ELF-1 (cell line): Measurements from ENCODE around the gene EGR2.
"Not testable (repeated sequence)": the region's sequence is repeated elsewhere in the genome, so short reads cannot be mapped to it uniquely, and the experiment has no call there.

Experiments used
- DNase-seq: peaks from one replicate; pipeline ENCODE4 v3.0.0-alpha.2; 2016; ENCODE audit warnings: low read depth, low spot score

Gene EGR2

DNA sequence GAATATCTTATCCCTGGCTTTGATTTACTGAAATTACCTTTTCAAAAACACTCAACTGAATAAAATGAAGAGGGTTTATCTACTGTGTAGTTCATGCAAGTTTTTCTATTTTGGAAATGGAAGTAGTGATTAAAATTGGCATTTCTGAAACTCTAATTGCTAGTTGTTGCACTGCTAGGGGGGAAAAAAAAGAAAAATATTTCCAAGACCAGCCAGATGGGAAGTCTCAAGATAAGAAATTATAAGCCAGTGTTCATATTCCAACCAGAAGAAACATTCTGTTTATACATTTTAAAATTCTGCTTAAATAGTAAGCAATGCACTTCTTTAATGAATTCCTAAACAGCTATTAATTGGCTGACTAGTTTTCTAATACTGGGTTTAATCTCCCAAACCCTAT is 21.1 kb downstream of the EGR2 start:
- DNase-seq = no peak

DNA sequence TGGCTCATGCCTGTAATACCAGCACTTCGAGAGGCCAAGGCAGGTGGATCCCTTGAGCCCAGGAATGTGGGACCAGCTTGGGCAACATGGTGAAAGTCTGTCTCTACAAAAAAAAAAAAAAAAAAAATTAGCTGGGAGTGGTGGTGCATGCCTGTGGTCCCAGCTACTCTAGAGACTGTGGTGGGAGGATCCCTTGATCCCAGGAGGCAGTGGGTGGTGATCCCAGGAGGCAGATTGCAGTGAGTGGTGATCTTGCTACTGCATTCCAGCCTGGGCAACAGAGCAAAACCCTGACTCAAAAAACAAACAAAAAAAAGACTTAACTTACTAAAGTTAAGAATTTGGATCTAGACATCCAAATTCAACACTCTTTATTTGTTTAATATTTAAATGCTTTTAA is 21.9 kb downstream of the EGR2 start:
- DNase-seq = no peak

DNA sequence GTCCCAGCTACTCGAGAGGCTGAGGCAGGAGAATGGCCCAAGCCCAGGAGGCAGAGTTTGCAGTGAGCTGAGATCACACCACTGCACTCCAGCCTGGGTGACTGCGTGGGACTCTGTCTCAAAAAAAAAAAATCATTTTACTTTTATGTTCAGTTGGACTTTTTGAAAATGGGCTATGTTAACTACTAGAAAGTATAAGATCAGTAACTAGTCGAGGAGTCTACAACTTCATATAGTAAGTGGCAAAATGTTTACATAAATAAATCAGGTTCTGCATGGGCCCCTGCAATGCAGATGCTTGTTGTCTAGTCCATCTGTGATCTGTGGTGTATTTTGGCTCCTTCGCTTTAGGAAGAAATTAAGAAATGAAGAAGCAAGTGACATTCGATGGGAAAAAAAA is 23.9 kb downstream of the EGR2 start:
- DNase-seq = no peak

DNA sequence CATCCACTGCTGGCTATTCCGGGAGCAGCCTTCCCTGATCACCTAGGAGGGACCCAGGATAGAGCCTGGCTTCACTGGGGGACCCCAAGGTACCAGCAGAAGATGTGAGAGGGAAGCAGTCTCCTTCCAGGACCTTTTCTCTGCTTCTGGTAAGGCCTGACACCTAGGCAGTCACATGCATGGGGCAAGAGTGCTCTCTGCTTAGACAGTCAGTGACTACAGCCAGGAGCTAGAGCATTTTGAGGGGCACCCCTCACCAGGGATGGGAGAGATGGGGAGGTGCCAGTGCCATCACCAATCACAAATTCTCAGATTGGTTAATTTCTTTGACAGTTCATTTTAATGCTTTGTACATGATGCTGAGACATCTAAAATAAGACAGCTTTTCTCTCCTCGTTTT is 25.6 kb downstream of the EGR2 start:
- no peak for DNase-seq

DNA sequence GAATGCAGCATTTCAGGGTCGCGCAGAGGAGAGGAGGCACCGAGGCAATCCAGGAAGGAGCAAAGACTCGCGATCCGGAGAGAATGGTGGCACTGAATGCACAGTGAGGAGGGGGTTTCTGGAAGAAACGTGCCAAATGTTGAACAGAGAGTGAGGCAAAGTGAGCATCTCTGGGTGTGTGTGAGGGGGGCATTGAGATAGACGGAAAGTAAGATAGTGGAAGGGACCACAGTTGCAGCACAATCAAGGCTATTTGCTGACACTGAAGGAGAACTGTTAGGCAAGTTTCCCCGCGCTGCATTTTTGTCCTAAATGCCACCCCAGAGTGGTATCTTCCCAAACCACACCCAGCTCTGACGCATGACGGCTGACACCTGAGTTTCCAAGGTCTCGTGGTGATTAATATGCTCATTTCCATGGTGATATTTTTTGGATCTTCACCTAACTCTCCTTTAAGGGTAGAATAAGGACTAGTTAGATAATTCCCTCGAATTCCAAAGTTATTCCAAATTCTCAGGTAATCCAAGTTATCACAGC is 26.1 kb downstream of the EGR2 start:
- no peak for DNase-seq

DNA sequence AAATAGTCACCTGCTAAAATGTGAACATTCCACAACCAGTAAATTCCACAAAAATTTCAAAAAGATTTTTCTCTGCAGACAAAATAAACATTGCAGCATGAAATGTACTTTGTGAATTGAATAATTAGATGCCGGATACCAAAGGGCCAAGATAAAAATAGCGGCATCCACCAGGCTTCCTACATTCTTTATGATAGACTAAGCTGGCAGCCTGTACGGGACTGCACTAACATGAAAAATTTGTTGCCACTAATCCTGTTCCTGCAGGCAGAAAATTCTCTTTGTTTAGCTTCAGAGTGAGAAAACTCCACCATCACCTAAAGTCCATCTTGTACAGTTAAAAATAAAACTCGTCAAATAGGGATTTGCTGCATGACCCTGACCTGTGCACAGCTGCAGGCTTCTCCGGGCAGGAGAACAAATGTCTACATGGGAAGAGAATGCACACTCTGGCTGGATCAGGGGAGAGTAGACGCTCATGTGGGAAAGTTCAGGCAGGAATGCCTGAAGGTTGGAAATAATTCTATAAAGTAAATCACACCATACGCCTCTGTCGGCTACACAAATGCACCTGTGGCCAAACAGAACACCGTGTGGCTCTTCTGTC is 27.2 kb downstream of the EGR2 start:
- no peak for DNase-seq

DNA sequence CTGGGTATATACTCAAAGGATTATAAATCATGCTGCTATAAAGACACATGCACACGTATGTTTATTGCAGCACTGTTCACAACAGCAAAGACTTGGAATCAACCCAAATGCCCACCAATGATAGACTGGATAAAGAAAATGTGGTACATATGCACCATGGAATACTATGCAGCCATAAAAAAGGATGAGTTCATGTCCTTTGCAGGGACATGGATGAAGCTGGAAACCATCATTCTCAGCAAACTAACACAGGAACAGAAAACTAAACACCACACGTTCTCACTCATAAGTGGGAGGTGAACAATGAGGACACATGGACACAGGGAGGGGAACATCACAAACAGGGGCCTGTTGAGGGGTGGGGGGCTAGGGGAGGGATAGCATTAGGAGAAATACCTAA is 27.9 kb downstream of the EGR2 start:
- DNase-seq = not testable (repeated sequence)

DNA sequence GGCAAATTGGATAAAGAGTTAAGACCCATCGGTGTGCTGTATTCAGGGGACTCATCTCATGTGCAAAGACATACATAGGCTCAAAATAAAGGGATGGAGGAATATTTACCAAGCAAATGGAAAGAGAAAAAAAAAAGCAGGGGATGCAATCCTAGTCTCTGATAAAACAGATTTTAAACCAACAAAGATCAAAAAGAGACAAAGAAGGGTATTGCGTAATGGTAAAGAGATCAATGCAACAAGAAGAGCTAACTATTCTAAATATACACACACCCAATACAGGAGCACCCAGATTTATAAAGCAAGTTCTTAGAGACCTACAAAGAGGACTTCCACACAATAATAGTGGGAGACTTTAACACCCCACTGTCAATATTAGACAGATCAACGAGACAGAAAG is 31.6 kb downstream of the EGR2 start:
- not testable (repeated sequence) for DNase-seq

DNA sequence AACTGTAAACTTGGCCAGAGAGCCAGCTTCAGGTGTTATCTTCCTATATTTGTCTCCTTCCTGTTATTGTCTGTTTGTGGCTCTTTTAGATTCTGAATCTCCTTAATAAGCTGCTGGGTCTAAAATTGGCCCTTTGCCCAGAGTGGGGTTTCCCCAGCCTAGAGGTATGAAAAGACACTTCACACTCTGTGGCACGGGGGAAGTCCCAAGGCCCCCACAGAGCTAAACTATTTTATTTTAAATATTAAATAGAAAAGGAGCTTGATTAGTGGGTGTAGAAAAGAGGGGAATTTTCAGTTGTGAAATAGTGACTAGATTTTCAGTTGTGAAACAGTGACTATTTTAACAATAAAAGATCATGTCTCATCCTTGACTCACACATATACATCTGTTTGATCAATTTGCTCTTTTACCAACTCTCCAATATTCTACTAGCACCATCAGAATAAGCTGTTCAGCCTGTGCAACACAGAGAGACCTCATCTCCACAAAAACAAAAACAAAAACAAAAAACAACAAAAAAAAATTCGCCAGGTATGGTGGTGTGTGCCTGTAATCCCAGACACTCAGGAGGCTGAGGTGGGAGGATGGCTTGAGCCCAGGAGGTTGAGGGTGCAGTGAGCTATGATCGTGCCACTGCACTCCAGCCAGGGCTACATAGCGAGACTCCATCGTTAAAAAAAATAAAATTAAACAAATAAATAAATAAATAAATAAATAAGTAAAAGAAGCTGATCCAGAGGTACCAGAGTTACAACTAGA is 36.5 kb downstream of the EGR2 start:
- DNase-seq = no peak

DNA sequence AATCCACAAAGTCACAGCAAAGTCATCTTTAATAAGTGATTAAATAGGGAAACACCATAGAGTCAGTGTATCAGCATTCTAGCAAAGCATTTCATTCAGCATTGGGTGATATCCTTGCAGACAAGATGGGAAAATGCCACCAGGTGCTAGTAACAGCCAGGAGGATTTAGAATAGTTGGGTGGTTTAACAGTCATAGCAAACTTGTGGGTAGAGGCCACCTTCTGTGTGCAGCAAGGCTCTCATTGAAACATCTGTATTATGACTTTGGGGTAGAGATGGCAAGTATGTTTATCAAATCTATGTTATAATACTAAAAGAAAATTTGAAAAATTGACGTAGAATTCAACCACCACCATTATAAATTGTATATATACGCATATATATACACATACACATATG is 38.0 kb downstream of the EGR2 start:
- DNase-seq = no peak

DNA sequence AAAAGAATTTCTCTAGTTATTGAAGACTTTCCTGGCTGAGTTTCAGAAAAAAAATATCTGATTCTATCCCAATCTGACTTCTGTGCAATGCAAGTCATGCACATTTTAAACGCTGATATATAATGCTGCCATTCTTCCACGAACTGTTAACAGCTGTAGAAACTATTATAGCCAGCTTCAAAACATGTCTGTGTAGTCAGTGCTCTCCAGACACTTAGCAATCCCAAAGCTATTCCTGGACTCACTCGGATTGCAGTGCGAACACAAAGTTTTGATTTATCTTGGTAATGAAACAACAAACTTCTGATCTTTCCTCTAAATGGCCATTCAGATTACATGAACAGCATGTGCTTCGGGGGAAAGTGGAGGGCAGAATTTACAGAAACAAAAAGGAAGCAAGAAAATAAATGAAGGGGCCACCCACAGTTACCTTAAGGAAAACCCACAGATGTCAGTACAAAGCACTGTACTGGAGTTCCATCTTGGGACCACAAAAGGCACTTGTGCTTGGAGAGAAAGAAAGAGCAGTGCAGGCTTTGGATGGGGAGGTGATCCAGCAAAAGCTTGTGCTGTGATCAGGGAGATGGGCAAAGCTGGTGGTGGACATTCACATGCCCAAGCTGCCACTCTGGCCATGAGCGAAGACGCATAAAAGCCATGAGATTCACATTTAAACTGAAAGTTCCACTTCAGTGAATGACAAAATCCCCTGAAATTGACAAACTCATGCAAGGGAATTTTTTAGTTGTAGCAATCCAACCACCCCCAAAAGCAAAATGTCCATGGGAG is 43.8 kb downstream of the EGR2 start:
- DNase-seq = no peak

DNA sequence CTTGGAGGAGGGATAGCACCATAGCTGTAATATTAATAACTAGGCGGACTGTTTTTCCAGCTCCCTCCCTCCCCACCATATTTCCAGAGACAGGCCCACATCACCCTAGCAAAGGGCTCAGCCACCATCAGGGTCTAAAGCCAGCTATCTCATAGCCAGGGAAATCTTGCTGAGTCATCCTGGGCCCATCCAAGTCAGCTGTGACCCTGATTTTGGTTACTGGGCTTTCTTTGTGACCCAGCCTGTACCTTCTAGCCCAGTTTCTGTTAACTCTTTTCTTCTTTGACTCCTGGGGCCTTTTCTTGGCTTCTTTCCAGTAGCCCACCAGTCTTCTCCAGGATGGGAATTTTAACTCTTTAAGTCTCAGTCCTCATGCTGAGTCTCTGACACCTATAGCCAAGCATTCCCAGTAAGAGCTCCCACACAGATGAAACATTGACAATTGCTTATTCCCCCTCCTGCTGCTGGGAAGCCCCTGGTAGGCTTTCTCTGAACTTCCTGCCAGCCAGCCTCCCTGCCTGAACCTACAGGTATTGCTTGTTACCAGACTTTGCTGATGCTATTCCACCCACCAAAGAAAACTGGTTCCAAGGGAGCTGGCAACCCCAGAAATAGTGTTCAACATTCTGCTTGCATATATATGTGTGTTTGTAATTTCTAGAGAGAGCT is 46.5 kb downstream of the EGR2 start:
- DNase-seq = no peak

DNA sequence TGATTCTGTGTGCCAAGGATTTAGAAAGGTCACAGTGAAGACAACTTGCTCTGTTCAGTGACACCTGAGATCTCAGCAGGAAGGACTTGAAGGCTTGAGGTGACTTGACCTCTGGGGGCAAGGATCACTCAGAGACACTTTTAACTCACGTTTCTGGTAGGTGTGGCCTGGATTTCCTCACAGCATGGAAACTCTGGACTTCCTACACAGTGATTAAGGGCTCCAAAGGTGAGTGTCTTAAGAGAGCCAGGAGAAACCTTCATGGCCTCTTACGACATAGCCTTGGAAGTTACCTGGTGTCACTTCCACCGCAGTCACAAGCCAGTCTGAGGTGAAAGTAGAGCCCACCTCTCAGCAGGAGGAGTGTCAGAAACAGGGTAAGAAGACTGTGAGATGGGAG is 49.8 kb downstream of the EGR2 start:
- DNase-seq = no peak

DNA sequence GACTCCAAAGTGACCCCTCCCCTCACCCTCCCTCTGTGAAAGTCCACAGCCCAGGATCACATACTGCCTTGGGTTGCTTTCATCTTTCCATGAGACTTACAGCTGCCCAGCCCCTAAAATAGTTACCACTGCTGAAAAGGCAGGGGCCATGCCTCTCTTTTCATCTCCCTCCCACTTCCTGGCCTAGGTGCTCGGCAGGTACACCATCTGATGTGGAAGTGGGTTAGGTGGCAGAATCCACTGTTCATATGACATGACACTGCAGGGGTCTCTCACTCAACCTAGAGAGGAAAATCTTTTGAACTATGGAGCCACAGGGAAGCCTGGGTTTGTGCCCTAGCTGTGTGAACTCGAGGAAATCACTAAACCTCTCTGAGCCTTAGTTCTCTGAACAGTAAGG is 50.4 kb downstream of the EGR2 start:
- DNase-seq = no peak

DNA sequence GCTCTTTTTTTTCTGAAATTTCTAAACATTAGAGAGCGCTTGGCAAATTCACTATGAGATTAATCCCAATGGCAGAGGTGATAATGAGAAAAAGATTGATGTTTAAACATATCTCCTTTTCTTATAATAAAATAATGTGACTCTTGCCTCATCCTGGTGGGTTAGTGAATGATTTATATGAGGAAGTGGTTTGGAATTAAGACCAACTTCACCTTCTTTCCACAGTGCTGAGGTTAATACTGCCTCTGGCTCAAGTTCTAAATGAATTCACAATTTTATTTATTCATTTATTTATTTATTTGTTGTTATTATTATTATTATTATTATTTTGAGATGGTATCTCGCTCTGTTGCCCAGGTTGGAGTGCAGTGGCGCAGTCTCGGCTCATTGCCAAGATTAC is 52.2 kb downstream of the EGR2 start:
- DNase-seq = no peak

DNA sequence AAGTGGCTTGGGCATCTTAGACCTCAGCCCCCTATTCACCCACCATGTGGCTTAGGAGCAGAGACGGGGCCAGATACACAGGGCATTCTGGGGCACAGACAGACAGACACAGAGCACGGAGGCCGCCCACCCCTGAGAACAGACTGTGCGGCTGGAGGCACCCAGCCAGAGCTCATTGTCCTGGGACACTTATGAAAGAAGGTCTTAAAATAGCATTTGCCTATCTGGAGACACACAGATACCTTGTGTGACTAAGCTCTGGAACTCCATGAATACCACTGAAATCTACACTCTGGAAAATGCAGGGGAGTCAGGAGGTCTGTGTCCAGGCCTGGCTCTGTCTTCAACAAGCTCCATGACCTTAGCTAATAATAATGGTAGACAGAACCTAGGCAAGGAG is 53.0 kb downstream of the EGR2 start:
- no peak for DNase-seq
